Sigmoid colon (tissue), 7 donors: ENCODE measurements around the gene PTBP2. TPM values are rescaled to one million over a fixed set of nuclear protein-coding genes. Genes with fewer than 3 reads are reported as not detected.
"Not testable (repeated sequence)": the region's sequence is repeated elsewhere in the genome, so short reads cannot be mapped to it uniquely, and the experiment has no call there.

Source experiments
- DNase-seq: peaks from one replicate; pipeline ENCODE4 v3.0.0-alpha.2; 2019
- H3K27ac ChIP-seq, 4 donors: fragments of 200-600 bp; sonication (generic); one replicate each; pipeline ENCODE4 v1.5.1; 2016 to 2019; ENCODE audit warnings: mild to moderate bottlenecking in 1 of 4
- H3K27me3 ChIP-seq, 3 donors: fragments of 200-600 bp; sonication (generic); one replicate each; pipeline ENCODE4 v1.5.1; 2019; ENCODE audit warnings: mild to moderate bottlenecking in 1 of 3
- H3K36me3 ChIP-seq, 4 donors: fragments of 200-600 bp; sonication (generic); one replicate each; pipeline ENCODE4 v1.5.1; 2016 to 2019
- H3K4me1 ChIP-seq, 4 donors: fragments of 200-600 bp; sonication (generic); one replicate each; pipeline ENCODE4 v1.5.1; 2017 to 2019
- H3K4me3 ChIP-seq, 4 donors: fragments of 200-600 bp; sonication (generic); one replicate each; pipeline ENCODE4 v1.5.1; 2017 to 2019; ENCODE audit warnings: mild to moderate bottlenecking in 2 of 4, moderate library complexity in 1 of 4
- H3K9me3 ChIP-seq, 4 donors: fragments of 200-600 bp in 3 of 4; sonication (generic) in 3 of 4; one replicate each; pipeline versions ENCODE4 v1.5.1 to v1.6.1; 2013 to 2019
- CTCF ChIP-seq, 4 experiments: fragments of 450-650 bp in 3 of 4; fragments of 200-600 bp in 1 of 4; IDR thresholded peaks; one replicate each; pipeline ENCODE4 v1.5.1; 2016 to 2019; ENCODE audit warnings: antibody characterized with exemption in 4 of 4, mild to moderate bottlenecking in 3 of 4, moderate library complexity in 2 of 4
- EP300 ChIP-seq, 4 donors: sonication (generic); formaldehyde crosslinking; IDR thresholded peaks; one replicate each; pipeline ENCODE4 v1.6.1; 2017; ENCODE audit warnings: antibody characterized with exemption in 4 of 4
- POLR2A ChIP-seq, 2 donors: fragments of 450-650 bp; IDR thresholded peaks; one replicate each; pipeline ENCODE4 v1.6.1; 2016; ENCODE audit warnings: antibody characterized with exemption in 2 of 2, mild to moderate bottlenecking in 2 of 2, moderate library complexity in 2 of 2
- POLR2AphosphoS5 ChIP-seq, 4 donors: sonication (generic); formaldehyde crosslinking; IDR thresholded peaks; one replicate each; pipeline ENCODE4 v1.6.1; 2017; ENCODE audit warnings: antibody characterized with exemption in 4 of 4
- WGBS, 2 donors: extraction: QIAGEN DNeasy Blood & Tissue Kit; methylation state at CpG; one replicate each; pipeline ENCODE4 v1.1.7; 2013; 5-methylcytosine and 5-hydroxymethylcytosine counted together
- intact Hi-C: fragments of 100-400 bp; cut with DNase I; formaldehyde crosslinking; loops from one replicate; pipeline ENCODE4 v1.15.1; 2023
- polyA plus RNA-seq, 3 donors: library from polyadenylated mRNA; stranded (reverse); fragments of 200-250 nt; gene quantifications; one replicate each; pipeline ENCODE4 v1.2.3, GENCODE V29; 2013
- total RNA-seq, 4 donors: library from RNA; depleted of rRNA; stranded (reverse); fragments of >200 nt; gene quantifications; one replicate each; pipeline ENCODE4 v1.1.0, GENCODE V29; 2016
- donor health status: healthy with polysubstance abuse.
- donor health status: Bipolar disorder and iron deficiency.
- donor health status: healthy.

Gene PTBP2
- total and polyA plus RNA-seq, 7 donors = 3.0 to 201 (median 136) TPM

DNA sequence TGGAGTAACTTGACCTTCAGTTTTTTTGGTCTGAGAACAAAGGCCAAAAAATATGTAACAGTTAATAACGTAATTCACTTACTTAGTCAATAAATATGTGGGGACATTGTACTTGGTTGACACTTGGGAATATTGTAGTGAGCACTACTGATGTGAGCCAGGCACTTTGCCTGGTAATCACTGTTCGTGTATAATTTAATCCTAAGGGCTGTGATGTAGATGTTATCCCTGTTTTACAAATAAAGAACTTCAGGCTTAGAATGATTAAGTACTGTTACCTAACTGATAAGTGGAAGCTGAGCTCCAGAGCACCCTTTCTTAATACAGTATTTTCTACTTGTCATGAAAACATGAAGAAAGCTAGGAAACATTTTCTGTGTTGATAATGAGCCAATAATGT, 28.0 kb downstream of the PTBP2 start:
- H3K4me3 ChIP-seq = no peak overlapping the region
- no peaks in the 10 kb centered on the region for H3K9me3 ChIP-seq
- no peaks in the 10 kb centered on the region for H3K27me3 ChIP-seq
- H3K36me3 ChIP-seq = peaks cover 3 to 29% (median 14%) of the 10 kb centered on the region in 4 donors
- WGBS, 2 donors = 78 to 81% methylated on average over 2 of the region's 2 CpGs
- peaks cover 0 to 53% (median 17%) of the 10 kb centered on the region in 4 donors for H3K4me1 ChIP-seq
- no peak for DNase-seq
- TF ChIP-seq POLR2A (IDR thresholded peaks at IDR 0.05) = no peak
- TF ChIP-seq POLR2AphosphoS5 (IDR thresholded peaks at IDR 0.05) = no peak
- no peak for TF ChIP-seq EP300 (IDR thresholded peaks at IDR 0.05)
- TF ChIP-seq CTCF (IDR thresholded peaks at IDR 0.05) = no peak
- no peak overlapping the region for H3K27ac ChIP-seq
- intact Hi-C loops = no loop called here

GRCh38 chr1:96752394-96752793, 30.8 kb downstream of the PTBP2 start:
- peaks cover 0 to 47% (median 13%) of the 10 kb centered on the region in 4 donors for H3K4me1 ChIP-seq
- WGBS, 2 donors = 97 to 99% methylated on average over 2 of the region's 2 CpGs
- H3K27ac ChIP-seq = no peak overlapping the region
- no peaks in the 10 kb centered on the region for H3K9me3 ChIP-seq
- intact Hi-C loops = no loop called here
- no peak for DNase-seq
- no peaks in the 10 kb centered on the region for H3K27me3 ChIP-seq
- peaks cover 3 to 51% (median 19%) of the 10 kb centered on the region in 4 donors for H3K36me3 ChIP-seq
- TF ChIP-seq POLR2AphosphoS5 (IDR thresholded peaks at IDR 0.05) = no peak
- no peak for TF ChIP-seq EP300 (IDR thresholded peaks at IDR 0.05)
- no peak for TF ChIP-seq POLR2A (IDR thresholded peaks at IDR 0.05)
- TF ChIP-seq CTCF (IDR thresholded peaks at IDR 0.05) = no peak
- H3K4me3 ChIP-seq = no peak overlapping the region

DNA sequence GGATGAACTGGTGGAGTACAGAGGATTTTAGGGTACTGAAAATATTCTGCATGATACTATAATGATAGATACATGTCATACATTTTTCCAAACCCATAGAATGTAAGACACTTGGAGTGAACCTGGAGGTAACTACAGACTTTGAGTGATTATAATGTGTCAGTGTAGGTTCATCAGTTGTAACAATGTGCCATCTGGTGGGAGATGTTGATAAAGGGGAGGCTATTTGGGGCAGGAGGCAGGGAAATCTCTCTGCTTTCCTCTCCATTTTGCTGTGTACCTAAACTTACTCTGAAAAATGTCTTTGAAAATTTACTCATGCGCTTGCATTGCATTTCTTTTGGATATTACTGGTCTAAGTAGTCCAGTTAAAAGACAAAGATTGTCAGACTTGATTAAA, 35.2 kb downstream of the PTBP2 start:
- peaks cover under 1 to 47% (median 18%) of the 10 kb centered on the region in 4 donors for H3K36me3 ChIP-seq

DNA sequence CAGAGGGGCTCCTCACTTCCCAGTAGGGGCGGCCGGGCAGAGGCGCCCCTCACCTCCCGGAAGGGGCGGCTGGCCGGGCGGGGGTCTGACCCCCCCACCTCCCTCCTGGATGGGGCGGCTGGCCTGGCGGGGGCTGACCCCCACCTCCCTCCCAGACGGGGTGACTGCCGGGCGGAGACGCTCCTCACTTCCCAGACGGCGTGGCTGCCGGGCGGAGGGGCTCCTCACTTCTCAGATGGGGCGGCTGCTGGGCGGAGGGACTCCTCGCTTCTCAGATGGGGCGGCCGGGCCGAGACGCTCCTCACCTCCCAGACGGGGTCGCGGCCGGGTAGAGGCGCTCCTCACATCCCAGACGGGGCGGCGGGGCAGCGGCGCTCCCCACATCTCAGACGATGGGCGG, 41.0 kb downstream of the PTBP2 start:
- H3K36me3 ChIP-seq, H3K27ac ChIP-seq, H3K4me3 ChIP-seq, H3K9me3 ChIP-seq, H3K27me3 ChIP-seq, DNase-seq: not testable (repeated sequence)
- 97% methylated on average over 36 of the region's 36 CpGs for WGBS, 2 donors
- intact Hi-C loops = loop anchor here (10.0 kb wide), 1 partner anchor 528 kb away; no protein-coding TSS in a partner anchor
- peaks cover 0 to 32% (median 26%) of the 10 kb centered on the region in 4 donors for H3K4me1 ChIP-seq

More for the DNA sequence above, 35.2 kb downstream of the PTBP2 start:
- intact Hi-C loops = no loop called here
- Histone ChIP-seq H3K9me3 (no peaks in the 10 kb centered on the region), H3K27me3 (no peaks in the 10 kb centered on the region), H3K4me3 (no peak overlapping the region), H3K4me1 (peaks cover 0 to 7% (median 2%) of the 10 kb centered on the region in 4 donors), H3K27ac (no peak overlapping the region)
- no peak for DNase-seq
- TF ChIP-seq POLR2AphosphoS5 (IDR thresholded peaks at IDR 0.05) (no peak), CTCF (IDR thresholded peaks at IDR 0.05) (no peak), EP300 (IDR thresholded peaks at IDR 0.05) (no peak), POLR2A (IDR thresholded peaks at IDR 0.05) (no peak)
- WGBS, 2 donors = 97 to 100% methylated on average over 1 of the region's 1 CpG

GRCh38 chr1:96763514-96763913, 41.9 kb downstream of the PTBP2 start:
- DNase-seq = no peak
- Histone ChIP-seq H3K36me3 (no peaks in the 10 kb centered on the region), H3K27me3 (no peaks in the 10 kb centered on the region), H3K27ac (peak overlapping the region in 2 of 4 donors; percentile 13 to 52), H3K4me1 (peaks cover 0 to 36% (median 29%) of the 10 kb centered on the region in 4 donors), H3K9me3 (no peaks in the 10 kb centered on the region), H3K4me3 (no peak overlapping the region)
- WGBS, 2 donors = 93 to 100% methylated on average over 4 of the region's 4 CpGs
- intact Hi-C loops = loop anchor here (10.0 kb wide), 1 partner anchor 529 kb away; no protein-coding TSS in a partner anchor
- no peak for TF ChIP-seq EP300 (IDR thresholded peaks at IDR 0.05)
- TF ChIP-seq POLR2AphosphoS5 (IDR thresholded peaks at IDR 0.05) = no peak
- TF ChIP-seq POLR2A (IDR thresholded peaks at IDR 0.05) = no peak
- TF ChIP-seq CTCF (IDR thresholded peaks at IDR 0.05) = no peak
